ENCODE data around the gene RPS6KA2.

Gene RPS6KA2

DNA sequence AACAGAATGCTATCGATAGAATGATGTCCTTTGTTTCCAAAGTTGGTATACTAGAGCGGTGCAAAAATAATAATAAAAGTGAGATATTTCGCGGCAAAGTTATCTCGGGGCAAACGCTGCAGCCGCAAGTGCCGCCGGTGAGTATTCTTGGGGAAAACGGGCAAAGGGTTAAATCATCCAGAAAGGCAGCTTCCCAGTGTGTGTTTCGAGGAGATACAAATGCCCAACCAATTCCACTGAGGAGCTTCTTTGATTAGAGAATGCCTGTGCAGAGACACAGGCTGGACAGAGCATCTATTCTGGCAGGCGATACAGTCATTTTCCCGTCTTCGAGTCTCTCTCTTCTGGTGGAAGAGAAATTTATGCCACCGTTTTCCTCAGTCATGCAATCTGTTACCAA, 186.3 kb downstream of the RPS6KA2 start:
- no peak overlapping the region for H3K4me3 ChIP-seq (ENCODE audit: low read length)
- DNase-seq (ENCODE audit: low read depth): no peak

DNA sequence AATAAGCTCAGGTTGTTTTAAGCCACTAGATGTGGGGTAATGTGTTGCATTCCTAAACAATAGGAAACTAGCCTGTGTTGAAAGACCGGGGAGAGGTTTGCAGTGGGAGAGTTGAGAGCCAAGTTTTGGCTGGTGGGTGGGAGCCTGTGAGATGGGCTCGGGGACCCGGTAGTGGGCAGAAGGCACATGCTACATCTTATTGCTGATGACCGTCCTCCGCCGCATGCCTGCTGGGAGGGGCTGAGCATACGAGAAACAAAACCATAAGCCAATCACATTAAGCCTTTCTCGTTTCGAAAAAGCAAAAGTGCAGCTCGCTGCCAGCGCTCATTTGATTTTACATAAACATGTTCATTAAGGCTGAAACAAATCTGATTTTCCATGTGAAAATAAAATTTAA, 186.9 kb downstream of the RPS6KA2 start:
- TF ChIP-seq, protein P1, sequence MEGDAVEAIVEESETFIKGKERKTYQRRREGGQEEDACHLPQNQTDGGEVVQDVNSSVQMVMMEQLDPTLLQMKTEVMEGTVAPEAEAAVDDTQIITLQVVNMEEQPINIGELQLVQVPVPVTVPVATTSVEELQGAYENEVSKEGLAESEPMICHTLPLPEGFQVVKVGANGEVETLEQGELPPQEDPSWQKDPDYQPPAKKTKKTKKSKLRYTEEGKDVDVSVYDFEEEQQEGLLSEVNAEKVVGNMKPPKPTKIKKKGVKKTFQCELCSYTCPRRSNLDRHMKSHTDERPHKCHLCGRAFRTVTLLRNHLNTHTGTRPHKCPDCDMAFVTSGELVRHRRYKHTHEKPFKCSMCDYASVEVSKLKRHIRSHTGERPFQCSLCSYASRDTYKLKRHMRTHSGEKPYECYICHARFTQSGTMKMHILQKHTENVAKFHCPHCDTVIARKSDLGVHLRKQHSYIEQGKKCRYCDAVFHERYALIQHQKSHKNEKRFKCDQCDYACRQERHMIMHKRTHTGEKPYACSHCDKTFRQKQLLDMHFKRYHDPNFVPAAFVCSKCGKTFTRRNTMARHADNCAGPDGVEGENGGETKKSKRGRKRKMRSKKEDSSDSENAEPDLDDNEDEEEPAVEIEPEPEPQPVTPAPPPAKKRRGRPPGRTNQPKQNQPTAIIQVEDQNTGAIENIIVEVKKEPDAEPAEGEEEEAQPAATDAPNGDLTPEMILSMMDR (conservative IDR thresholded peaks at IDR 0.05; ENCODE audit: low read length): no peak
- no peak overlapping the region for H3K4me3 ChIP-seq (ENCODE audit: low read length)
- no peak for DNase-seq (ENCODE audit: low read depth)

More for the DNA sequence above, 186.3 kb downstream of the RPS6KA2 start:
- TF ChIP-seq, protein P1 (conservative IDR thresholded peaks at IDR 0.05; ENCODE audit: low read length): no peak

DNA sequence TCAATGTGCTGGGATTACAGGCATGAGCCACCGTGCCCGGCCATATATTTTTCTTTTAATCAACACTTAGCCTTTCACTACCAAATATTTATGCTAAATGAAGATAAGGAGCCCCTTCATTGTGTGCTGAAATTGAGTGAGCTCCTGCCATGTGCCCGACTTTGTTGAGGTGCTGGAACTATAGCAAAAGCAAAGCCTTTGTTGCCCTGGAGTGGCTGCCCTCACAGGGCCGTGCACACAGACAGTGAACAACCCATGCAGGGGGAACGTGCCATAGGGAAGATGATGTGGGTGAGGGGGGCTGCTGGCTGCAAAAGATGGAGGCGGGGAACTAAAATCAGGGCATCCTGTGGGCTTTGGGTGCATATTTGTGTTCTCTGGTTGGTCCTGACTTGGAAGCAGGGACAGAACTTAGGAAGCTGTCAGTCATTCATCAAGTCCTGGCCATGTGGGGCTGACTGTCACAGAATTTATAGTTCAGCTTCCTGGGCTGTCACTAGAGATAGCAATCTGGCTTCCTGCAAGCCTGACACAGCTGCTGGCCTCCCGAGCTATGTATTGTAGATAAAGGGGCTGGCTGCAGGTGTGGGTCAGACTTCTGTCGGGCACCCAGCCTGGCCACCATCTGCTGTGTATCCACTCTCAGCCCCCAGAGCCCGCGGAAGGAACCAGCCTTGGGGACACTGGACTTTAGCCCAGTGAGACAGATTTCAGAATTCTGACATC, 187.5 kb downstream of the RPS6KA2 start:
- H3K4me3 ChIP-seq (ENCODE audit: low read length): no peak overlapping the region
- TF ChIP-seq, protein P1 (conservative IDR thresholded peaks at IDR 0.05; ENCODE audit: low read length): no peak
- no peak for DNase-seq (ENCODE audit: low read depth)

DNA sequence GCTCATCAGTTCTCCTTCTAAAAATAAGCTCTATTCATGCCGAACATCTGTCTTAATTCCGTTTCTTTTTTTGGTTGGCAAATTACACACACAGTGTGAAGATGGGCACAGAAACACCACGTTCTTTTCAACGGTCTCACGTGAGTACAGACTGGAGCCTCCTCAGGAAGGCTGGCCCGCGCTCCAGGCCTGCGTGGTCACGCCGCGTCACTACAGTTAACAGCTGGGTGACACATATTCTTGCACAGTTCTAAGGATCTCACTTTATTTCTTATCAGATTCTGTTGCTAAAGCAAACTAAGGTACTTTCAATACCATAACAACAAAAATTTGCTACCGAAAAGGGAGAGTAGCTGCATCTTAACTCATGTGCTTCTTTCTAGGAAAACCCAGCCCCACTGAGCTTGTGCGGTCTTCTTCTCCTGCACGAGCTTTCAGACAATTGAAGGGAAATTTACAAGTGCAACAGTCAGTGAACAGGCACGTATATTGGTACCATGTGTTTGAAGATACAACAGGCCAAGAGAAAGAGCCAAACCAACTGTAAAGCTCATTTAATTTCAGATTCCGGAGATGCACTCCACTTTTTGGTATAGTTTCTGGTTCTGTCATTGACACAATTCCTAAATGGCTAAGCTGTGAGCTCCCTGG, 188.7 kb downstream of the RPS6KA2 start:
- DNase-seq (ENCODE audit: low read depth): peak; percentile 77
- no peak overlapping the region for H3K4me3 ChIP-seq (ENCODE audit: low read length)
- TF ChIP-seq, protein P1 (conservative IDR thresholded peaks at IDR 0.05; ENCODE audit: low read length): peak; percentile 2; the same call in 1 of the 2 replicates

DNA sequence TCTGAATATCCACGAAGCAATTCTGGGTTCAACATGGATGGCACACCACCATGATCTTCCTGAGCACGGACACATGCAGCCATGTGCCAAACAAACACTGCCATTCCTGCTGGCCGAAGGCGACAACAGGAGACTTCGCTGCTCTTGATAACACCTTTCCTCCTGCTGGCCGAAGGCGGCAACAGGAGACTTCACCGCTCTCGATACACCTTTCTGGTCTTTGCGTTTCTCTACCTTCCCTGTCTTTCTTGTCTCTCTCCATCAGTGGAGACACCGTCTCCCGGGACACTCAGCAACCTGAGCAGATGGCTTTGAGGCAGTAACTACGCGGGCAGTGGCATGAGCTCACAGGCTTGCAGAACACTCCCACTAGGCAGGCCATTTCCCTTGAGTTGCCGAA, 189.4 kb downstream of the RPS6KA2 start:
- H3K4me3 ChIP-seq (ENCODE audit: low read length): no peak overlapping the region
- TF ChIP-seq, protein P1 (conservative IDR thresholded peaks at IDR 0.05; ENCODE audit: low read length): 0 out of 2 replicates have a peak, but pooled peaks have one; percentile 5
- DNase-seq (ENCODE audit: low read depth): no peak

DNA sequence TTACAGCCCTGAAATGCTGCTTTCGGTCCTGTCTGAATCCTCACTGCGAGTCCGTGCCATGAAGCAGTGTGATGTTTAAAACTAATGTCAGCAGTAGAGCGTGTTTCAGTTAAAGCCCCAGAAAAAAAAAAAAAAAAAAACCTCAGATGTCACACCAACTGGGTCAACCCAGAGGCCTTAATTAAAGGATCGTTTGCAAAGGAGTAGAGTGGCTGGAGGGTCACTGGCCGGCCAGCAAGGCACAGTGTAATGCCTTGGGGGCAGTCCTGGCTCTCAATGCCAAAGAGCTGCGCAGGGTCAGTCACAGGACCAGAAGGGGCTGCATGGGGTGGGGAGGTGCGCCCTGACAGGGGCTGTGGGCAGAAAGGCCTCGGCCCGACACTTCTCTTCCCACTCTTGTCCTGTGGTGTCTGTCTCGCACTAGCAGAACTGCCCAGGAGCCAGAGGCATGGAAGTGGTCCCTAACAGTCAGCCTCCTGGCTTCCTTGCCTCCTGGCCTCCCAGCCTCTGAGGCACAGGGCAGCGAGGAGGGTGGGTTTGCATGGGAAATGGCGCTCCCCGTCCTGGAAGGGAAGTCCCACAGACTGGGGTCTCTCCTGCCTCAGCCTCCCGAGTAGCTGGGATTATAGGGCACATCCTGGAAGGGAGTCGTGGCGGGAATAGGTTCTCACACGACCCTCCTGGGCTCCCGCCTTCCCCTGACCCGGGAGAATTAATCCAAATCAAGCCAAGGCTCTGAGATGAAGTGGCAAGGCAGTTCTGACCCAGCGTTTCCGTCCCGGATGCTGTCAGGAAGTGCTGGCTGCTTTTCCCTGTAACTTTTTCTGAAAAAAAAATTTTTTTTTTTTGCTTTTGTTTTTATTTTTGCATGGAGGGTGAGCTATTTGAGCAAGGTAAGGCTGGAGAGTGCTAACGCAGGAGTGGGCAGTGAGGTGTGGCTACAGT, 190.6 kb downstream of the RPS6KA2 start:
- TF ChIP-seq, protein P1 (conservative IDR thresholded peaks at IDR 0.05; ENCODE audit: low read length): no peak
- no peak overlapping the region for H3K4me3 ChIP-seq (ENCODE audit: low read length)
- DNase-seq (ENCODE audit: low read depth): no peak

Measured in AG10803 (cell line).